GM12878 (cell line): Measurements from ENCODE around the gene GNGT2. TPM values are rescaled to one million over a fixed set of nuclear protein-coding genes. Genes with fewer than 3 reads are reported as not detected.

ENCODE experiments used
- ATAC-seq: fragments of 200-7000 bp; cut with Tn5 transposase; 3 replicates; pipeline ENCODE4 v1.9.1; 2020; ENCODE audit warnings: mild to moderate bottlenecking, moderate library complexity
- BruUV-seq: library from RNA; stranded (reverse); fragments of 400-500 nt; replicated peaks from 2 replicates; lab custom pipeline; 2021; lab: Mats Ljungman, UMichigan
- CTCF ChIA-PET: fragments of 300-600 bp; sonication (Branson Sonifier 250); formaldehyde crosslinking; extraction: SDS; loops from one replicate; lab custom pipeline; 2021; ENCODE audit warnings: inconsistent platforms; lab: Yijun Ruan, JAX
- POLR2A ChIA-PET: fragments of 350-600 bp; formaldehyde crosslinking; extraction: SDS; loops from one replicate; lab custom pipeline; 2021; ENCODE audit warnings: inconsistent platforms; lab: Charles Lee
- RAD21 ChIA-PET: fragments of 300-600 bp; sonication (Branson Sonifier 250); formaldehyde crosslinking; loops from one replicate; lab custom pipeline; 2023; ENCODE audit warnings: antibody characterized with exemption; ENCODE audit not compliant: unreplicated experiment; lab: Charles Lee
- SMC1A ChIA-PET: fragments of 300-600 bp; sonication (Branson Sonifier 250); formaldehyde crosslinking; loops from one replicate; lab custom pipeline; 2023; ENCODE audit not compliant: unreplicated experiment, uncharacterized antibody; lab: Charles Lee
- DNase-seq: peaks from one replicate; pipeline ENCODE4 v3.0.0-alpha.2; 2011; ENCODE audit warnings: low read depth, low spot score
- FAIRE-seq: peaks from 3 replicates; lab custom pipeline; 2011; peaks lifted over from hg19 to GRCh38; lab: Jason Lieb, UNC
- H2AFZ ChIP-seq: 2 replicates; pipeline ENCODE4 v1.6.0; 2011; ENCODE audit warnings: low read depth, low read length, control low read depth; ENCODE audit not compliant: control insufficient read depth
- H3K27ac ChIP-seq: 2 replicates; pipeline ENCODE4 v1.5.1; 2011; ENCODE audit warnings: control low read depth; ENCODE audit not compliant: control insufficient read depth, insufficient read depth
- H3K27me3 ChIP-seq, 2 experiments: replicated peaks in 1 of 2; 2 replicates each; pipeline versions ENCODE4 v1.6.0 to v1.6.1; 2011; ENCODE audit warnings: low read length in 1 of 2; ENCODE audit not compliant: control insufficient read depth in 2 of 2, insufficient read depth in 2 of 2
- H3K36me3 ChIP-seq, 2 experiments: 2 replicates each; pipeline ENCODE4 v1.5.1; 2011; ENCODE audit warnings: low read length in 1 of 2; ENCODE audit not compliant: control insufficient read depth in 2 of 2, insufficient read depth in 2 of 2
- H3K4me1 ChIP-seq: 2 replicates; pipeline ENCODE4 v1.6.1; 2011; ENCODE audit warnings: mild to moderate bottlenecking, low read length, moderate library complexity, mixed read lengths; ENCODE audit not compliant: control insufficient read depth, insufficient read depth
- H3K4me2 ChIP-seq: 2 replicates; pipeline ENCODE4 v1.6.0; 2011; ENCODE audit warnings: control low read depth; ENCODE audit not compliant: control insufficient read depth, insufficient read depth
- H3K4me3 ChIP-seq: fragments of 200-600 bp; sonication (generic); 2 replicates; pipeline ENCODE4 v1.5.1; 2016
- H3K79me2 ChIP-seq: 2 replicates; pipeline ENCODE4 v1.6.0; 2011; ENCODE audit warnings: low read length; ENCODE audit not compliant: control insufficient read depth, insufficient read depth
- H3K9ac ChIP-seq: 2 replicates; pipeline ENCODE4 v1.8.0; 2011; ENCODE audit warnings: low read length, control low read depth, mixed read lengths; ENCODE audit not compliant: control insufficient read depth, insufficient read depth
- H3K9me3 ChIP-seq: replicated peaks from 3 replicates; pipeline ENCODE4 v1.5.1; 2011; ENCODE audit warnings: mild to moderate bottlenecking, low read length; ENCODE audit not compliant: control insufficient read depth, insufficient read depth
- H4K20me1 ChIP-seq: 2 replicates; pipeline ENCODE4 v1.6.0; 2011; ENCODE audit not compliant: control insufficient read depth, insufficient read depth
- ATF2 ChIP-seq: IDR thresholded peaks from 2 replicates; pipeline ENCODE4 v1.6.1; 2012; ENCODE audit warnings: low read length, inconsistent platforms
- CBFB ChIP-seq: IDR thresholded peaks from 2 replicates; pipeline ENCODE4 v1.6.1; 2016; ENCODE audit warnings: antibody characterized with exemption, low read depth
- CHD1 ChIP-seq: IDR thresholded peaks from 2 replicates; pipeline ENCODE4 v1.6.1; 2012; ENCODE audit warnings: low read depth, low read length, improper control_type of control experiment
- CHD4 ChIP-seq: fragments of 200-600 bp; sonication (generic); IDR thresholded peaks from 2 replicates; pipeline ENCODE4 v1.6.1; 2016; ENCODE audit warnings: mild to moderate bottlenecking
- ESRRA ChIP-seq: IDR thresholded peaks from 2 replicates; pipeline ENCODE4 v1.6.1; 2012; ENCODE audit warnings: mild to moderate bottlenecking, low read length, improper control_type of control experiment
- FOXK2 ChIP-seq: fragments of 450-650 bp; IDR thresholded peaks from 2 replicates; pipeline ENCODE4 v1.6.1; 2017; ENCODE audit warnings: mild to moderate bottlenecking, moderate library complexity
- GABPA ChIP-seq: IDR thresholded peaks from 2 replicates; pipeline ENCODE4 v1.6.1; 2014; ENCODE audit warnings: antibody characterized with exemption, low read depth, mild to moderate bottlenecking, inconsistent platforms
- IKZF2 ChIP-seq, 2 experiments: fragments of 450-650 bp; IDR thresholded peaks; 2 replicates each; pipeline ENCODE4 v1.6.1; 2017; ENCODE audit warnings: mild to moderate bottlenecking in 2 of 2, moderate library complexity in 2 of 2
- KLF5 ChIP-seq: fragments of 450-650 bp; IDR thresholded peaks from 2 replicates; pipeline ENCODE4 v1.6.1; 2014; ENCODE audit warnings: mild to moderate bottlenecking; ENCODE audit not compliant: partially characterized antibody
- PKNOX1 ChIP-seq: fragments of 450-650 bp; IDR thresholded peaks from 2 replicates; pipeline ENCODE4 v1.6.1; 2016; ENCODE audit warnings: mild to moderate bottlenecking
- PRDM15 ChIP-seq: fragments of 450-650 bp; formaldehyde crosslinking; IDR thresholded peaks from 2 replicates; pipeline ENCODE4 v1.4.0; 2020; ENCODE audit warnings: mild to moderate bottlenecking, moderate library complexity
- RAD51 ChIP-seq: fragments of 450-650 bp; IDR thresholded peaks from 2 replicates; pipeline ENCODE4 v1.6.1; 2016; ENCODE audit warnings: moderate library complexity, mild to moderate bottlenecking, inconsistent platforms
- YY1 ChIP-seq: IDR thresholded peaks from 2 replicates; pipeline ENCODE4 v1.6.1; 2011; ENCODE audit warnings: low read depth, mild to moderate bottlenecking, low read length
- WGBS: methylation state at CpG from one replicate; pipeline ENCODE4 v1.1.6; 2016; ENCODE audit warnings: low lambda C conversion rate; ENCODE audit not compliant: insufficient replicate concordance, insufficient coverage; ENCODE audit errors: missing lambda C conversion rate; 5-methylcytosine and 5-hydroxymethylcytosine counted together
- in situ Hi-C: fragments of 300-500 bp; cut with MboI; formaldehyde crosslinking; loops from 9 replicates; pipeline ENCODE4 v1.14.3; 2018; ENCODE audit warnings: mixed read lengths
- intact Hi-C: fragments of 100-400 bp; cut with micrococcal nuclease; formaldehyde crosslinking; loops from one replicate; pipeline ENCODE4 v1.14.2; 2022; ENCODE audit not compliant: unreplicated experiment
- polyA plus RNA-seq, 11 experiments: library from polyadenylated mRNA; depleted of rRNA in 4 of 11; unstranded in 6 of 11; stranded (reverse) in 5 of 11; fragments of >200 nt; fragmentation: Nextera tagmentation in 4 of 11; fragmentation: Illumina TruSeq in 1 of 11; extraction: Ambion mirVana in 4 of 11; extraction: Trizol in 1 of 11; gene quantifications; 1 replicate in 1 of 11; 2 replicates in 10 of 11; pipeline versions ENCODE4 v1.2.1 to v1.2.3, GENCODE V29; 2011 to 2016; ENCODE audit warnings: inconsistent platforms in 2 of 11, missing spikeins in 2 of 11, low read depth in 1 of 11
- total RNA-seq, 4 experiments: library from RNA; depleted of rRNA in 3 of 4; stranded (reverse); fragments of >200 nt in 3 of 4; fragmentation: Illumina TruSeq in 1 of 4; extraction: Trizol in 1 of 4; gene quantifications; 2 replicates each; pipeline versions ENCODE4 v1.2.1 to v1.2.3, GENCODE V29; 2013 to 2021

Gene GNGT2
- total and polyA plus RNA-seq, 10 of the 15 experiments (the other 5 are each of a cell fraction or from before 2014, with no cell fraction given) = 15.3 to 60.4 (median 32.0) TPM

- peaks cover 0 to 5% of the 10 kb centered on the region in 2 experiments for H3K36me3 ChIP-seq
- POLR2A ChIA-PET = interaction anchor here (0.5 to 3.6 kb wide), 7 partner anchors 13 to 48 kb away, joined by 3 to 12 read pairs (median 6); partner anchors contain the start of genes ABI3 and GNGT2
- no peak overlapping the region for H3K4me3 ChIP-seq
- no peaks in the 10 kb centered on the region for H3K27me3 ChIP-seq
- BruUV-seq = TSS peak; percentile 0
- 0 out of 2 replicates have a peak, but pooled peaks cover 5% of the 10 kb centered on the region for H4K20me1 ChIP-seq
- intact Hi-C loops (loop anchor here (1.0 to 5.0 kb wide), 2 partner anchors 47 to 195 kb away; no protein-coding TSS in a partner anchor), in situ Hi-C loops (loop anchor here (10.0 kb wide), 1 partner anchor 53 kb away; no protein-coding TSS in a partner anchor)
- H2AFZ ChIP-seq = no peak overlapping the region
- 13% methylated on average over 5 of the region's 5 CpGs for WGBS
- ATAC-seq (peak; percentile 68), DNase-seq (no peak), FAIRE-seq (peak; percentile 94)
- H3K4me2 ChIP-seq = no peak overlapping the region
- CTCF ChIA-PET = interaction anchor here (0.7 to 8.2 kb wide), 18 partner anchors 13 to 195 kb away, joined by 3 to 178 read pairs (median 4); partner anchors contain the start of gene PHB1
- H3K79me2 ChIP-seq = no peaks in the 10 kb centered on the region
- no peaks in the 10 kb centered on the region for H3K9me3 ChIP-seq
- SMC1A ChIA-PET = interaction anchor here (0.6 to 7.3 kb wide), 18 partner anchors 9 to 172 kb away, joined by 3 to 118 read pairs (median 4); partner anchors contain the start of genes ABI3 and GNGT2
- no peak overlapping the region for H3K27ac ChIP-seq
- peaks cover 19% of the 10 kb centered on the region for H3K4me1 ChIP-seq
- RAD21 ChIA-PET = interaction anchor here (0.9 to 5.9 kb wide), 6 partner anchors 9 to 70 kb away, joined by 3 to 72 read pairs (median 20); partner anchors contain the start of genes ABI3 and GNGT2
- no peak overlapping the region for H3K9ac ChIP-seq
- TF ChIP-seq FOXK2 = no peak
- peak in 1 of 2 experiments; percentile 36; a peak in 1 of 4 replicates for TF ChIP-seq IKZF2 (IDR thresholded peaks at IDR 0.05)
- no peak for TF ChIP-seq GABPA
- 0 out of 2 replicates have a peak, but pooled peaks have one; percentile 50 for TF ChIP-seq ESRRA
- peak; percentile 33; the same call in 1 of the 2 replicates for TF ChIP-seq PKNOX1
- TF ChIP-seq YY1 = peak; percentile 54; the same call in 1 of the 2 replicates
- 0 out of 2 replicates have a peak, but pooled peaks have one; percentile 21 for TF ChIP-seq CBFB
- no peak for TF ChIP-seq KLF5
- no peak for TF ChIP-seq CHD1
- TF ChIP-seq RAD51 = no peak
- 0 out of 2 replicates have a peak, but pooled peaks have one; percentile 9 for TF ChIP-seq ATF2
- 0 out of 2 replicates have a peak, but pooled peaks have one; percentile 7 for TF ChIP-seq PRDM15 (CRISPR knock-in tag)
- no peak for TF ChIP-seq CHD4
Observed at GRCh38 chr17:49227436-49228261, 17.3 kb upstream of the GNGT2 start.
